H9 (cell line): ENCODE data around the gene IMPDH1. TPM values are rescaled to one million over a fixed set of nuclear protein-coding genes. Genes with fewer than 3 reads are reported as not detected.

ENCODE experiments used
- DNase-seq: peaks from one replicate; pipeline ENCODE4 v3.0.0-alpha.2; 2017
- H2AFZ ChIP-seq: one replicate; pipeline ENCODE4 v1.6.1; 2013; ENCODE audit warnings: mild to moderate bottlenecking, low read length, control low read depth, moderate library complexity
- H2AK5ac ChIP-seq: 2 replicates; pipeline ENCODE4 v1.6.1; 2013; ENCODE audit warnings: low read length, control low read depth, mixed read lengths; ENCODE audit not compliant: insufficient read length
- H2BK120ac ChIP-seq: one replicate; pipeline ENCODE4 v1.6.1; 2013; ENCODE audit warnings: low read depth, mild to moderate bottlenecking, low read length, control low read depth, inconsistent platforms; ENCODE audit not compliant: poor library complexity, severe bottlenecking
- H2BK12ac ChIP-seq: 2 replicates; pipeline ENCODE4 v1.6.1; 2013; ENCODE audit warnings: low read length, control low read depth, mixed read lengths, low read depth; ENCODE audit not compliant: insufficient read length
- H2BK15ac ChIP-seq: 2 replicates; pipeline ENCODE4 v1.6.1; 2013; ENCODE audit warnings: low read depth, low read length, control low read depth
- H2BK20ac ChIP-seq: one replicate; pipeline ENCODE4 v1.6.1; 2013; ENCODE audit warnings: low read depth, mild to moderate bottlenecking, low read length, control low read depth, inconsistent platforms; ENCODE audit not compliant: poor library complexity, severe bottlenecking
- H2BK5ac ChIP-seq: 2 replicates; pipeline ENCODE4 v1.6.1; 2013; ENCODE audit warnings: low read length, control low read depth, mixed read lengths; ENCODE audit not compliant: insufficient read length
- H3K14ac ChIP-seq: 2 replicates; pipeline ENCODE4 v1.6.1; 2013; ENCODE audit warnings: low read length, control low read depth; ENCODE audit not compliant: insufficient read depth
- H3K18ac ChIP-seq: 2 replicates; pipeline ENCODE4 v1.6.1; 2013; ENCODE audit warnings: low read depth, mild to moderate bottlenecking, mixed read lengths, low read length, control low read depth; ENCODE audit not compliant: insufficient read length
- H3K23ac ChIP-seq: 2 replicates; pipeline ENCODE4 v1.6.1; 2013; ENCODE audit warnings: low read length, control low read depth, mixed read lengths, low read depth; ENCODE audit not compliant: insufficient read length
- H3K23me2 ChIP-seq: 2 replicates; pipeline ENCODE4 v1.6.1; 2013; ENCODE audit warnings: low read depth, mild to moderate bottlenecking, mixed read lengths, low read length, control low read depth; ENCODE audit not compliant: insufficient read length, poor library complexity, severe bottlenecking
- H3K27ac ChIP-seq: 2 replicates; pipeline ENCODE4 v1.5.1; 2013; ENCODE audit warnings: low read length, control low read depth, mixed read lengths, low read depth; ENCODE audit not compliant: insufficient read length
- H3K27me3 ChIP-seq: 2 replicates; pipeline ENCODE4 v1.6.1; 2013; ENCODE audit warnings: low read length, control low read depth, inconsistent platforms; ENCODE audit not compliant: insufficient read depth
- H3K4ac ChIP-seq: 2 replicates; pipeline ENCODE4 v1.6.1; 2013; ENCODE audit warnings: low read depth, mild to moderate bottlenecking, control low read depth, inconsistent platforms, low read length, moderate library complexity
- H3K4me1 ChIP-seq: 2 replicates; pipeline ENCODE4 v1.6.1; 2013; ENCODE audit warnings: low read length, control low read depth, inconsistent platforms; ENCODE audit not compliant: insufficient read depth
- H3K4me2 ChIP-seq: 2 replicates; pipeline ENCODE4 v1.6.1; 2013; ENCODE audit warnings: low read length, control low read depth, mixed read lengths; ENCODE audit not compliant: insufficient read length, insufficient read depth
- H3K56ac ChIP-seq: 2 replicates; pipeline ENCODE4 v1.6.1; 2013; ENCODE audit warnings: low read depth, mild to moderate bottlenecking, mixed read lengths, low read length, control low read depth; ENCODE audit not compliant: insufficient read length
- H3K79me1 ChIP-seq: 2 replicates; pipeline ENCODE4 v1.6.1; 2013; ENCODE audit warnings: low read depth, mild to moderate bottlenecking, moderate library complexity, low read length, control low read depth, inconsistent platforms; ENCODE audit not compliant: insufficient read depth, poor library complexity, severe bottlenecking
- H3K79me2 ChIP-seq: 2 replicates; pipeline ENCODE4 v1.6.1; 2013; ENCODE audit warnings: low read length, control low read depth, inconsistent platforms; ENCODE audit not compliant: insufficient read depth
- H3K9ac ChIP-seq: 2 replicates; pipeline ENCODE4 v1.6.1; 2013; ENCODE audit warnings: low read length, control low read depth, mixed read lengths; ENCODE audit not compliant: insufficient read length; ENCODE audit errors: extremely low read depth
- H3K9me3 ChIP-seq: one replicate; pipeline ENCODE4 v1.6.1; 2013; ENCODE audit warnings: low read depth, low read length, inconsistent platforms; ENCODE audit not compliant: control insufficient read depth
- H3T11ph ChIP-seq: one replicate; pipeline ENCODE4 v1.6.1; 2013; ENCODE audit warnings: mild to moderate bottlenecking, low read length, control low read depth, inconsistent platforms
- H4K20me1 ChIP-seq: one replicate; pipeline ENCODE4 v1.6.1; 2013; ENCODE audit not compliant: control insufficient read depth, insufficient read length, insufficient read depth
- H4K5ac ChIP-seq: 2 replicates; pipeline ENCODE4 v1.6.1; 2013; ENCODE audit warnings: low read depth, mild to moderate bottlenecking, mixed read lengths, low read length, control low read depth; ENCODE audit not compliant: insufficient read length
- H4K8ac ChIP-seq: replicated peaks from 2 replicates; pipeline ENCODE4 v1.6.1; 2013; ENCODE audit warnings: low read length, control low read depth, mixed read lengths, low read depth; ENCODE audit not compliant: insufficient read length
- H4K91ac ChIP-seq: 2 replicates; pipeline ENCODE4 v1.6.1; 2013; ENCODE audit warnings: low read depth, mild to moderate bottlenecking, moderate library complexity, mixed read lengths, low read length, control low read depth; ENCODE audit not compliant: insufficient read length
- H3K27ac Mint-ChIP-seq, 3 experiments: 2 replicates in 2 of 3; 3 replicates in 1 of 3; pipeline ENCODE4 v1.8.0; 2020 to 2021; ENCODE audit warnings: mixed read lengths in 3 of 3, mild to moderate bottlenecking in 1 of 3, moderate library complexity in 1 of 3
- H3K27me3 Mint-ChIP-seq: 2 replicates; pipeline ENCODE4 v1.8.0; 2021; ENCODE audit warnings: low read depth, mild to moderate bottlenecking, moderate library complexity, mixed read lengths
- H3K36me3 Mint-ChIP-seq, 3 experiments: 2 replicates in 2 of 3; 3 replicates in 1 of 3; pipeline ENCODE4 v1.8.0; 2020 to 2021; ENCODE audit warnings: low read depth in 3 of 3, mixed read lengths in 3 of 3; ENCODE audit not compliant: insufficient read depth in 1 of 3
- H3K4me1 Mint-ChIP-seq, 2 experiments: 2 replicates each; pipeline ENCODE4 v1.8.0; 2020; ENCODE audit warnings: mixed read lengths in 2 of 2
- H3K4me3 Mint-ChIP-seq, 2 experiments: 2 replicates in 1 of 2; 3 replicates in 1 of 2; pipeline ENCODE4 v1.8.0; 2020 to 2021; ENCODE audit warnings: mild to moderate bottlenecking in 2 of 2, mixed read lengths in 2 of 2, moderate library complexity in 1 of 2
- H3K9me3 Mint-ChIP-seq, 2 experiments: 2 replicates in 1 of 2; 3 replicates in 1 of 2; pipeline ENCODE4 v1.8.0; 2020; ENCODE audit warnings: mild to moderate bottlenecking in 2 of 2, mixed read lengths in 2 of 2, moderate library complexity in 1 of 2
- WGBS: extraction: QIAGEN DNeasy Blood & Tissue Kit; methylation state at CpG from one replicate; pipeline ENCODE4 v1.1.7; 2013; ENCODE audit warnings: missing lambda C conversion rate, low lambda C conversion rate, mixed read lengths; ENCODE audit not compliant: insufficient read length; ENCODE audit errors: extremely low coverage; 5-methylcytosine and 5-hydroxymethylcytosine counted together
- total RNA-seq: library from RNA; stranded (reverse); gene quantifications from 2 replicates; pipeline ENCODE4 v1.2.1, GENCODE V29; 2021
- TF ChIP-seq, protein P1 (sequence below): fragments of 200-600 bp; sonication (generic); conservative IDR thresholded peaks from 3 replicates; pipeline ENCODE4 v1.8.0; 2021; ENCODE audit warnings: antibody characterized with exemption, mild to moderate bottlenecking

IMPDH1 gene
- total RNA-seq, 1 experiment from 2014 or later: 35.2 TPM

- peaks cover 6 to 11% of the 10 kb centered on the region in 2 experiments for H3K4me1 Mint-ChIP-seq
- WGBS: no CpG with 5 or more reads among the region's 2 CpGs
- Histone ChIP-seq H3K56ac (no peak overlapping the region), H3K4me1 (no peaks in the 10 kb centered on the region), H3K79me1 (no peaks in the 10 kb centered on the region), H3T11ph (no peak overlapping the region), H2BK20ac (no peak overlapping the region), H4K20me1 (no peaks in the 10 kb centered on the region), H2AFZ (no peak overlapping the region), H3K27ac (no peak overlapping the region), H4K91ac (no peak overlapping the region), H3K23me2 (peaks cover 10% of the 10 kb centered on the region), H3K14ac (no peak overlapping the region), H3K27me3 (peaks cover 15% of the 10 kb centered on the region; the same call in 1 of the 2 replicates), H3K9me3 (no peaks in the 10 kb centered on the region), H4K8ac (no peak overlapping the region), H2BK12ac (no peak overlapping the region), H4K5ac (no peak overlapping the region), H2BK15ac (no peak overlapping the region), H2BK5ac (no peak overlapping the region), H3K4me2 (no peak overlapping the region), H2BK120ac (no peak overlapping the region), H2AK5ac (no peak overlapping the region), H3K9ac (no peak overlapping the region), H3K79me2 (peaks cover 4% of the 10 kb centered on the region; the same call in 1 of the 2 replicates), H3K23ac (no peak overlapping the region), H3K4ac (no peak overlapping the region), H3K18ac (no peak overlapping the region)
- no peaks in the 10 kb centered on the region for H3K9me3 Mint-ChIP-seq
- H3K4me3 Mint-ChIP-seq: no peak overlapping the region
- peaks cover 62% of the 10 kb centered on the region for H3K27me3 Mint-ChIP-seq
- TF ChIP-seq, protein P1, sequence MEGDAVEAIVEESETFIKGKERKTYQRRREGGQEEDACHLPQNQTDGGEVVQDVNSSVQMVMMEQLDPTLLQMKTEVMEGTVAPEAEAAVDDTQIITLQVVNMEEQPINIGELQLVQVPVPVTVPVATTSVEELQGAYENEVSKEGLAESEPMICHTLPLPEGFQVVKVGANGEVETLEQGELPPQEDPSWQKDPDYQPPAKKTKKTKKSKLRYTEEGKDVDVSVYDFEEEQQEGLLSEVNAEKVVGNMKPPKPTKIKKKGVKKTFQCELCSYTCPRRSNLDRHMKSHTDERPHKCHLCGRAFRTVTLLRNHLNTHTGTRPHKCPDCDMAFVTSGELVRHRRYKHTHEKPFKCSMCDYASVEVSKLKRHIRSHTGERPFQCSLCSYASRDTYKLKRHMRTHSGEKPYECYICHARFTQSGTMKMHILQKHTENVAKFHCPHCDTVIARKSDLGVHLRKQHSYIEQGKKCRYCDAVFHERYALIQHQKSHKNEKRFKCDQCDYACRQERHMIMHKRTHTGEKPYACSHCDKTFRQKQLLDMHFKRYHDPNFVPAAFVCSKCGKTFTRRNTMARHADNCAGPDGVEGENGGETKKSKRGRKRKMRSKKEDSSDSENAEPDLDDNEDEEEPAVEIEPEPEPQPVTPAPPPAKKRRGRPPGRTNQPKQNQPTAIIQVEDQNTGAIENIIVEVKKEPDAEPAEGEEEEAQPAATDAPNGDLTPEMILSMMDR: peak; percentile 64
- DNase-seq: peak; percentile 48
- no peak overlapping the region for H3K27ac Mint-ChIP-seq
- H3K36me3 Mint-ChIP-seq: no peaks in the 10 kb centered on the region
These were observed 62.1 kb downstream of the IMPDH1 start for GRCh38 chr7:128347647-128348097.
